ENCODE measurements around the gene PI16. TPM values are rescaled to one million over a fixed set of nuclear protein-coding genes. Genes with fewer than 3 reads are reported as not detected.
"Not testable (repeated sequence)": the region's sequence is repeated elsewhere in the genome, so short reads cannot be mapped to it uniquely, and the experiment has no call there.

Gene PI16
- total RNA-seq, 4 donors from 2014 or later, result 1.3 to 41.9 (median 8.9) TPM

DNA sequence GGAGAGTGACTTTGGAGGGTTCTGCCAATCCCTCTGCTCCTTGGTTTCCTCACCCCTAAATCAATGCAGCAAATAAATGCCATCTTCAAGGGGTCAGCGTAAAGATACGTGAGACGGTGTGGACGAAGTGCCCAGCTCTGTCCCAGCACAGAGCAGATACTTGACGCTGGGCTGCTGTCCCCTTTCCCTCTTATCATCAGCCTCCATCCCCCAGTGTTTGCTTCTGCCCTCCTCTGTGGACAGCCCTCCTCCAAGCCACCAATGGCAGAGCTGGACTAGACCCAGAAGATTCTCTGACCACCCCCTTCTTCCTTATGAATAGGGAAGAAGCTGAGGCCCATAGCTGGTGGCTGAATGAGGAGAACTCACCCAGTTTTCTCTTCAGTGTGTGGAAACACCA, 17.7 kb upstream of the PI16 start:
- TF ChIP-seq CTCF (IDR thresholded peaks at IDR 0.05), result no peak
- DNase-seq (ENCODE audit: low spot score) (no peak), ATAC-seq (ENCODE audit: low FRiP score) (no peak)

DNA sequence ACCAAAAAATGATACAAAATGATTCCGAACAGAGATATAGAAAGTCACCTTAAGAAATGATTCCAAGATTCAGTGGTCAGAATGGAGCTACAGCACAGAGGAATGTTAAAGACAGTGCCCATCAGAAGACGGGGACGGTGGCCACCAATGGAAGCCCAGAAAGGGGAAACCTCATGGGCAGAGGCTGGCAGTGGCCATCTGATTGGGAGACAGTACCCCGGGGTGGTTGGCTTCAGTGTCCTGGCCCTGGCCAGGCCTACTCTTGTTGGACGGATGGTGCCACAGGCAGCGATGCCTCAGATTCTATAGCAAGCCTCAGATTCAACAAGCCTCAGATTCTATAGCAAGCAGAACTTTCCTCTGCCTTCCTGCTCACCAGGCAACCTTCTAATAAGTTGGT, 16.6 kb upstream of the PI16 start:
- TF ChIP-seq CTCF (IDR thresholded peaks at IDR 0.05), result no peak
- ATAC-seq (ENCODE audit: low FRiP score) (no peak), DNase-seq (ENCODE audit: low spot score) (no peak)

GRCh38 chr6:36938536-36938935, 16.0 kb upstream of the PI16 start:
- TF ChIP-seq CTCF (IDR thresholded peaks at IDR 0.05), result no peak
- no peak for DNase-seq (ENCODE audit: low spot score)
- ATAC-seq (ENCODE audit: low FRiP score), result no peak

DNA sequence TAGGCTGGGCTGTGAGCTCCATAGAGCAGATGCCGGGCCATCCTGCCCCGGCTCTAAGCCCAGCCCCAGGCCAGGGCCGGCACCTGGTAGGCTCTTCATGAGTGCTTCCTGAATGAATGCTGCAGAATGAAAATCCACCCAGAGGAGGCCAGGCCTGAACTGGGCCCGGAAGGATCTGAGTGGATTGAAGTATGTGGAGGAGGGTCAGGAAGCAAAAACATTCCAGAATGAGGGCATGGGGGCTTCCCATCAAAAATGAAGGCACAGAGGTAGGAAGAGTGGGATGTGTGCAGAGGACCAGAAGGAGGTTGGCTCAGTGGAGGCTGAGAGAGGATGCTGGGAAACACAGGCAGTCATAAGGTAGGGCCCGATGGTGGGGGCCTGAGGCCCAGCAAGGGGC, 15.5 kb upstream of the PI16 start:
- ATAC-seq (ENCODE audit: low FRiP score); DNase-seq (ENCODE audit: low spot score): not testable (repeated sequence)

- ATAC-seq (ENCODE audit: low FRiP score) (no peak), DNase-seq (ENCODE audit: low spot score) (no peak)
- TF ChIP-seq CTCF (IDR thresholded peaks at IDR 0.05), result no peak
These were observed 14.5 kb upstream of the PI16 start for GRCh38 chr6:36940027-36940426.

- DNase-seq (ENCODE audit: low spot score); ATAC-seq (ENCODE audit: low FRiP score): not testable (repeated sequence)
These were observed 13.0 kb upstream of the PI16 start for GRCh38 chr6:36941561-36941960.

GRCh38 chr6:36942329-36942728, 12.2 kb upstream of the PI16 start:
- DNase-seq (ENCODE audit: low spot score); ATAC-seq (ENCODE audit: low FRiP score): not testable (repeated sequence)

DNA sequence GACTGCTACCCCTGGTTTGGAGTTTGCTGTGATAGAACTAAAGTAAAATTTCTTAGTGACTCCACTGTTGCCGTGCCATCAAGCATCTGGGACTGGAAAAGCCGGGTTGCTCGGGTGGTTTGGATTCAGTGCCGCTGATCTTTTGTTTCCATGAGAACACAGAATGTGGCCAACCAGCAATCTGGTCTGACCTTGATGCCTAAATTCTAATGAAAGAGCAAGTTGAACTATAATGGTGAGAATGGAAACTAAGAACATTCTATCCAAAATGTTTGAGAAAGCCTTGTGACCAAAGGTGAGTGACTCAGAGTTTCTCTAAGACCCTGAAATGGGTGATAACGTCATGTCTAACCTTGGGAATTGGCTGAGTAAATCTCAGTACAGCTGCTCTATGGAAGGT, 9.9 kb upstream of the PI16 start:
- ATAC-seq (ENCODE audit: low FRiP score), result no peak
- no peak for DNase-seq (ENCODE audit: low spot score)
- TF ChIP-seq CTCF (IDR thresholded peaks at IDR 0.05), result no peak

DNA sequence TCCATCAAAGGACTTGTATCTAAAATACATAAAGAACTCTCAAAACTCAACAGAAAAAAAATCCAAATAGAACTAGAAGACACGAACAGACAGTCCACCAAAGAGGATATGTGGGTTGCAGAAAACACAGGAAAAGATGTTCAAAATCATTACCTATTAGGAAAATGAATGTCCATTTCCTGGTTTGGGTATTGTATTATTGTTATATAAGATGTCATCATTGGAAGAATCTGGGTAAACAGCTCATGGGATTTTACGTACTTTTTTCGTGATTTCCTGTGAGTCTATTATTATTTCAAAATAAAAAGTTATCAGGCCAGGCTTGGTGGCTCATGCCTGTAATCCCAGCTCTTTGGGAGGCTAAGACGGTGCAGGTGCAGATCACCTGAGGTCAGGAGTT, 9.2 kb upstream of the PI16 start:
- no peak for DNase-seq (ENCODE audit: low spot score)
- no peak for TF ChIP-seq CTCF (IDR thresholded peaks at IDR 0.05)
- ATAC-seq (ENCODE audit: low FRiP score), result no peak

Data from omental fat pad (tissue), 4 donors.